Psoas muscle (tissue), 8 donors: Measurements from ENCODE around the gene MARCHF2. TPM values are rescaled to one million over a fixed set of nuclear protein-coding genes. Genes with fewer than 3 reads are reported as not detected.
A peak's percentile ranks its signal among the peaks of the same experiment; 100 is the strongest.

Experiments
- ATAC-seq, 4 donors: fragments of 200-7000 bp; cut with Tn5 transposase; one replicate each; pipeline ENCODE4 v1.9.1; 2020; ENCODE audit warnings: moderate library complexity in 3 of 4, mild to moderate bottlenecking in 2 of 4
- DNase-seq, 2 donors: peaks; one replicate each; pipeline ENCODE4 v3.0.0-alpha.2; 2020
- H3K27ac ChIP-seq: fragments of 200-600 bp; one replicate; pipeline ENCODE4 v1.8.0; 2022
- H3K27me3 ChIP-seq, 3 donors: fragments of 200-600 bp in 1 of 3; one replicate each; pipeline versions ENCODE4 v1.6.1 to v1.8.0; 2013 to 2022; ENCODE audit warnings: low read length in 2 of 3, mild to moderate bottlenecking in 2 of 3, moderate library complexity in 1 of 3; ENCODE audit not compliant: insufficient read depth in 3 of 3
- H3K36me3 ChIP-seq, 2 donors: fragments of 200-600 bp in 1 of 2; one replicate each; pipeline versions ENCODE4 v1.6.1 to v1.8.0; 2013 to 2022; ENCODE audit warnings: low read depth in 1 of 2, mild to moderate bottlenecking in 1 of 2, moderate library complexity in 1 of 2; ENCODE audit not compliant: insufficient read depth in 1 of 2
- H3K4me1 ChIP-seq: fragments of 200-600 bp; one replicate; pipeline ENCODE4 v1.8.0; 2022
- H3K4me3 ChIP-seq: fragments of 200-600 bp; one replicate; pipeline ENCODE4 v1.8.0; 2022; ENCODE audit warnings: mild to moderate bottlenecking
- H3K9me3 ChIP-seq: fragments of 200-600 bp; one replicate; pipeline ENCODE4 v1.8.0; 2022
- CTCF ChIP-seq: fragments of 200-600 bp; IDR thresholded peaks from one replicate; pipeline ENCODE4 v1.8.0; 2022; ENCODE audit warnings: antibody characterized with exemption
- WGBS, 3 donors: extraction: QIAGEN DNeasy Blood & Tissue Kit; methylation state at CpG; one replicate each; pipeline versions ENCODE4 v1.1.6 to v1.1.7; 2013; 5-methylcytosine and 5-hydroxymethylcytosine counted together
- intact Hi-C, 2 donors: fragments of 100-400 bp; cut with DNase I; formaldehyde crosslinking; loops; one replicate each; pipeline versions ENCODE4 v1.11.0 to v1.14.2; 2022
- polyA plus RNA-seq, 3 donors: library from polyadenylated mRNA; stranded (reverse); fragments of 200-250 nt; gene quantifications; one replicate each; pipeline ENCODE4 v1.2.3, GENCODE V29; 2013
- total RNA-seq, 4 donors: library from RNA; stranded (reverse); fragmentation: NEBNext Ultra II Directional in 2 of 4; extraction: Animal tissue kit (Norgen Biotek cat#: 25700) in 2 of 4; gene quantifications; one replicate each; pipeline versions ENCODE4 v1.2.1 to v1.2.4, GENCODE V29; 2021 to 2023
- donor health status: healthy with polysubstance abuse.
- donor health status: DM: no; HTN: no; CAD: no; lungs with moderate emphysema.
- donor health status: Bipolar disorder and iron deficiency.
- donor health status: healthy.
- donor health status: DM: yes; HTN: yes; CAD: no.
- donor health status: DM: no; HTN: no; CAD: no.
- donor health status: DM: no; HTN: no; CAD: no.
- donor health status: DM: yes; HTN: yes; CAD: no.

The MARCHF2 gene
- total and polyA plus RNA-seq, 7 donors: 32.8 to 56.0 (median 49.2) TPM

DNA sequence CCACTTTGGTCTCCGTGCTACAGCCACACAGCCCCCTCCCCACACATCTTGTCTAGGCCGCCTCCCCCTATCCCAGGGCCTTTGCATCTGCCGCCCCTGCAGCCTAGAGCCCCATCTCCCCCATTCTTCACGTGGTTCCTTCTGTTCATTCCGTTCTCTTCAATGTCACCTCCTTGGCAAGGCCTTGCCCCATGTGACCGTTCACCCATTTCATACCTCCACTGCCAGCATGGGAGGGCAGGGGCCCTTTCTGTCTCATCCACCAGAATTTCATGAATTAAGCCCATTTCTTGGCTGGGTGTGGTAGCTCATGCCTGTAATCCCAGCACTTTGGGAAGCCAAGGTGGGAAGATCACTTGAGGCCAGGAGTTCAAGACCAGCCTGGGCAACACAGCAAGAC, 15.9 kb downstream of the MARCHF2 start:
- H3K9me3 ChIP-seq: no peaks in the 10 kb centered on the region
- no peak overlapping the region for H3K27ac ChIP-seq
- intact Hi-C loops: no loop called here
- TF ChIP-seq CTCF: no peak
- no peaks in the 10 kb centered on the region for H3K27me3 ChIP-seq
- no peak overlapping the region for H3K4me3 ChIP-seq
- H3K4me1 ChIP-seq: peaks cover 4% of the 10 kb centered on the region
- ATAC-seq: no peak
- WGBS, 3 donors: 82 to 89% (median 84%) methylated on average over 6 of the region's 6 CpGs
- no peak for DNase-seq
- H3K36me3 ChIP-seq: peaks cover 2 to 40% of the 10 kb centered on the region in 2 donors

- 88 to 95% (median 93%) methylated on average over 6 of the region's 6 CpGs for WGBS, 3 donors
- no peak for TF ChIP-seq CTCF
- Histone ChIP-seq H3K4me3 (no peak overlapping the region), H3K27ac (no peak overlapping the region), H3K36me3 (peaks cover 2 to 40% of the 10 kb centered on the region in 2 donors), H3K27me3 (no peaks in the 10 kb centered on the region), H3K9me3 (no peaks in the 10 kb centered on the region), H3K4me1 (no peaks in the 10 kb centered on the region)
- DNase-seq: no peak
- no peak for ATAC-seq
- intact Hi-C loops: no loop called here
These were observed 16.7 kb downstream of the MARCHF2 start for GRCh38 chr19:8429826-8430225.

DNA sequence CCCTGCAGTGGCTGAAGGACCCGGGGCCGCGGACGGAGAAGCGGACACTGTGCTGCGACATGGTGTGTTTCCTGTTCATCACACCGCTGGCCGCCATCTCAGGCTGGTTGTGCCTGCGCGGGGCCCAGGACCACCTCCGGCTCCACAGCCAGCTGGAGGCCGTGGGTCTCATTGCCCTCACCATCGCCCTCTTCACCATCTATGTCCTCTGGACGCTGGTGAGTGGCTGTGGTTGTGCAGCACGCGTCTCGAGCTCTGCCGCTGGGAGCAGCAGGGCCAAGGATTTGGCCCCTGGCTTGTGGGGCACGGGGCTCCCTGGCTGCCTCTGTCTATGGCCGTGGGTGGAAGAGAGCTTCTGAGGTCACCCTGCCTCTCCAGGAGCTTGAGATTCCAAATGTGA, 17.5 kb downstream of the MARCHF2 start:
- Histone ChIP-seq H3K36me3 (peaks cover 2 to 45% of the 10 kb centered on the region in 2 donors), H3K4me1 (no peaks in the 10 kb centered on the region), H3K4me3 (no peak overlapping the region), H3K27me3 (no peaks in the 10 kb centered on the region), H3K9me3 (no peaks in the 10 kb centered on the region), H3K27ac (no peak overlapping the region)
- TF ChIP-seq CTCF: no peak
- WGBS, 3 donors: 91 to 94% (median 92%) methylated on average over 20 of the region's 20 CpGs
- DNase-seq: no peak
- no peak for ATAC-seq
- intact Hi-C loops: no loop called here

GRCh38 chr19:8438236-8438635, 25.1 kb downstream of the MARCHF2 start:
- Histone ChIP-seq H3K4me1 (no peaks in the 10 kb centered on the region), H3K9me3 (no peaks in the 10 kb centered on the region), H3K27me3 (no peaks in the 10 kb centered on the region), H3K27ac (no peak overlapping the region), H3K36me3 (peaks cover 0 to 25% of the 10 kb centered on the region in 2 donors), H3K4me3 (no peak overlapping the region)
- DNase-seq (peak in 1 of 2 donors; percentile 28), ATAC-seq (no peak)
- WGBS, 3 donors: 94 to 95% (median 95%) methylated on average over 12 of the region's 12 CpGs
- TF ChIP-seq CTCF: no peak
- intact Hi-C loops: no loop called here
